RPMI7951 (cell line): ENCODE data around the gene CCDC87. TPM values are rescaled to one million over a fixed set of nuclear protein-coding genes. Genes with fewer than 3 reads are reported as not detected.
"Not testable (repeated sequence)": the region's sequence is repeated elsewhere in the genome, so short reads cannot be mapped to it uniquely, and the experiment has no call there.

Experiments
- DNase-seq: peaks from one replicate; pipeline ENCODE4 v3.0.0-alpha.2; 2012; ENCODE audit warnings: low read depth
- total RNA-seq: library from RNA; depleted of rRNA; stranded (reverse); fragments of >200 nt; shearing (Covaris generic); gene quantifications from 2 replicates; pipeline ENCODE4 v1.2.3, GENCODE V29; 2014

Gene CCDC87
- total RNA-seq, 1 experiment from 2014 or later = 0.84 TPM

- DNase-seq = peak; percentile 53
Observed at GRCh38 chr11:66617155-66617834, 24.4 kb upstream of the CCDC87 start.

GRCh38 chr11:66616379-66617154 lies 23.7 kb upstream of the CCDC87 start, which contains the start of gene RBM14:
Gene RBM14, plus strand, starts transcription at chr11:66616630. Its CDS starts 91 bp downstream, at chr11:66616721.
- peak; percentile 99 for DNase-seq

- DNase-seq = no peak
Observed at GRCh38 chr11:66614073-66614472, 21.2 kb upstream of the CCDC87 start.

- no peak for DNase-seq
Observed at GRCh38 chr11:66612458-66612857, 19.6 kb upstream of the CCDC87 start.

GRCh38 chr11:66609721-66610617 lies 17.1 kb upstream of the CCDC87 start:
- no peak for DNase-seq

GRCh38 chr11:66607126-66607834 lies 14.4 kb upstream of the CCDC87 start:
- peak; percentile 88 for DNase-seq

GRCh38 chr11:66606608-66607007 lies 13.7 kb upstream of the CCDC87 start:
- not testable (repeated sequence) for DNase-seq

GRCh38 chr11:66604155-66604554 lies 11.3 kb upstream of the CCDC87 start:
- no peak for DNase-seq

- DNase-seq = no peak
Observed at GRCh38 chr11:66603072-66603471, 10.2 kb upstream of the CCDC87 start.

- DNase-seq = no peak
Observed at GRCh38 chr11:66600631-66601233, 7.9 kb upstream of the CCDC87 start.

GRCh38 chr11:66600219-66600618 lies 7.4 kb upstream of the CCDC87 start:
- no peak for DNase-seq

GRCh38 chr11:66598993-66599392 lies 6.1 kb upstream of the CCDC87 start:
- no peak for DNase-seq

GRCh38 chr11:66595245-66595904 lies 2.5 kb upstream of the CCDC87 start:
- DNase-seq = peak; percentile 25

GRCh38 chr11:66593650-66594049 lies 787 bp upstream of the CCDC87 start:
- DNase-seq = no peak

GRCh38 chr11:66593303-66593635 lies 406 bp upstream of the CCDC87 start:
- no peak for DNase-seq

GRCh38 chr11:66591175-66591574 lies 1.7 kb downstream of the CCDC87 start:
- DNase-seq = no peak

- no peak for DNase-seq
Observed at GRCh38 chr11:66589996-66590675, 2.7 kb downstream of the CCDC87 start.

GRCh38 chr11:66589315-66589714 lies 3.5 kb downstream of the CCDC87 start:
- DNase-seq = not testable (repeated sequence)

- no peak for DNase-seq
Observed at GRCh38 chr11:66586136-66586535, 6.7 kb downstream of the CCDC87 start.

GRCh38 chr11:66585447-66585846 lies 7.4 kb downstream of the CCDC87 start:
- not testable (repeated sequence) for DNase-seq
